ENCODE results near the gene ABHD15. TPM values are rescaled to one million over a fixed set of nuclear protein-coding genes. Genes with fewer than 3 reads are reported as not detected.
A peak's percentile ranks its signal among the peaks of the same experiment; 100 is the strongest.

ABHD15 gene
- total RNA-seq, 1 experiment from 2014 or later: 12.9 TPM

- no TSS peak for BruUV-seq (replicated peaks)
- Histone ChIP-seq H3K9me3 (ENCODE audit: insufficient read depth, low read depth) (no peaks in the 10 kb centered on the region), H3K4me3 (no peak overlapping the region), H3K4me2 (no peak overlapping the region), H3K79me2 (ENCODE audit: low read depth) (no peaks in the 10 kb centered on the region), H3F3A (ENCODE audit: insufficient read depth, low read depth) (peaks cover 14% of the 10 kb centered on the region; the same call in 1 of the 2 replicates), H3K4me1 (replicated peaks; ENCODE audit: insufficient read depth) (no peaks in the 10 kb centered on the region), H3K27ac (no peak overlapping the region), H2AFZ (no peak overlapping the region), H3K9me2 (ENCODE audit: insufficient read depth) (no peaks in the 10 kb centered on the region), H4K20me1 (ENCODE audit: insufficient read depth) (no peaks in the 10 kb centered on the region), H3K36me3 (ENCODE audit: low read depth) (0 out of 2 replicates have a peak, but pooled peaks cover 10% of the 10 kb centered on the region), H3K27me3 (ENCODE audit: insufficient read depth, low read depth) (no peaks in the 10 kb centered on the region)
- no peak for DNase-seq
- ChIA-PET CTCF (no interaction called here), POLR2A (ENCODE audit: unreplicated experiment) (interaction anchor here (0.6 kb wide), 1 partner anchor 527 kb away, joined by 3 read pairs; no protein-coding TSS in a partner anchor)
- intact Hi-C loops (cut with micrococcal nuclease; ENCODE audit: unreplicated experiment): no loop called here
- no peak for TF ChIP-seq CTCF (conservative IDR thresholded peaks at IDR 0.05)
- no peak for TF ChIP-seq EZH2 (IDR thresholded peaks at IDR 0.05; ENCODE audit: low read depth)
Observed at GRCh38 chr17:29549177-29549923, 17.5 kb downstream of the ABHD15 start.

GRCh38 chr17:29546830-29547229 lies 20.0 kb downstream of the ABHD15 start:
- H3K36me3 ChIP-seq (ENCODE audit: low read depth): peaks cover 28% of the 10 kb centered on the region
- H3K9me3 ChIP-seq (ENCODE audit: insufficient read depth, low read depth): no peaks in the 10 kb centered on the region; the same call in 1 of the 2 replicates
- ChIA-PET POLR2A (ENCODE audit: unreplicated experiment) (no interaction called here), CTCF (no interaction called here)
- no peak for TF ChIP-seq EZH2 (IDR thresholded peaks at IDR 0.05; ENCODE audit: low read depth)
- no peak for TF ChIP-seq CTCF (conservative IDR thresholded peaks at IDR 0.05)
- no peak for DNase-seq
- no peaks in the 10 kb centered on the region for H4K20me1 ChIP-seq (ENCODE audit: insufficient read depth)
- peaks cover 14% of the 10 kb centered on the region; the same call in 1 of the 2 replicates for H3F3A ChIP-seq (ENCODE audit: insufficient read depth, low read depth)
- H2AFZ ChIP-seq: no peak overlapping the region
- H3K27ac ChIP-seq: no peak overlapping the region
- H3K27me3 ChIP-seq (ENCODE audit: insufficient read depth, low read depth): no peaks in the 10 kb centered on the region
- H3K4me3 ChIP-seq: no peak overlapping the region
- H3K9me2 ChIP-seq (ENCODE audit: insufficient read depth): no peaks in the 10 kb centered on the region
- H3K4me2 ChIP-seq: no peak overlapping the region
- no peaks in the 10 kb centered on the region for H3K79me2 ChIP-seq (ENCODE audit: low read depth)
- intact Hi-C loops (cut with micrococcal nuclease; ENCODE audit: unreplicated experiment): no loop called here
- no peaks in the 10 kb centered on the region for H3K4me1 ChIP-seq (replicated peaks; ENCODE audit: insufficient read depth)
- BruUV-seq (replicated peaks): no TSS peak

- Histone ChIP-seq H3K36me3 (ENCODE audit: low read depth) (peaks cover 28% of the 10 kb centered on the region), H3K4me2 (no peak overlapping the region)
- CTCF ChIA-PET: no interaction called here
Observed at GRCh38 chr17:29546085-29546484, 20.8 kb downstream of the ABHD15 start.

More at GRCh38 chr17:29546085-29546484, 20.8 kb downstream of the ABHD15 start:
- DNase-seq: peak in 1 of 2 experiments; percentile 52
- Histone ChIP-seq H3K27ac (no peak overlapping the region), H3F3A (ENCODE audit: insufficient read depth, low read depth) (peaks cover 12% of the 10 kb centered on the region; the same call in 1 of the 2 replicates), H3K9me3 (ENCODE audit: insufficient read depth, low read depth) (no peaks in the 10 kb centered on the region; the same call in 1 of the 2 replicates), H2AFZ (no peak overlapping the region), H3K4me1 (replicated peaks; ENCODE audit: insufficient read depth) (no peaks in the 10 kb centered on the region), H3K4me3 (no peak overlapping the region), H3K9me2 (ENCODE audit: insufficient read depth) (no peaks in the 10 kb centered on the region), H3K27me3 (ENCODE audit: insufficient read depth, low read depth) (no peaks in the 10 kb centered on the region), H3K79me2 (ENCODE audit: low read depth) (no peaks in the 10 kb centered on the region), H4K20me1 (ENCODE audit: insufficient read depth) (no peaks in the 10 kb centered on the region)
- intact Hi-C loops (cut with micrococcal nuclease; ENCODE audit: unreplicated experiment): no loop called here
- TF ChIP-seq CTCF (conservative IDR thresholded peaks at IDR 0.05) (no peak), EZH2 (IDR thresholded peaks at IDR 0.05; ENCODE audit: low read depth) (no peak)
- BruUV-seq (replicated peaks): no TSS peak
- POLR2A ChIA-PET (ENCODE audit: unreplicated experiment): no interaction called here

Data from PC-9 (cell line).